Cardiac fibroblast (primary cell): ENCODE measurements around the gene MICAL3.

Source experiments
- DNase-seq, 2 donors: peaks; one replicate each; pipeline versions ENCODE4 v3.0.0 to v3.0.0-alpha.2; 2010; ENCODE audit warnings: low read depth in 2 of 2
- H3K4me3 ChIP-seq, 2 donors: replicated peaks in 1 of 2; 1 replicate in 1 of 2; 2 replicates in 1 of 2; pipeline ENCODE4 v1.5.1; 2011; ENCODE audit warnings: low read depth in 2 of 2, low read length in 2 of 2, mild to moderate bottlenecking in 2 of 2, moderate library complexity in 1 of 2
- CTCF ChIP-seq: IDR thresholded peaks from one replicate; pipeline ENCODE4 v1.5.1; 2011; ENCODE audit warnings: low read depth, mild to moderate bottlenecking, low read length, inconsistent platforms

The MICAL3 gene

GRCh38 chr22:17832665-17833064 lies 191.7 kb downstream of the MICAL3 start:
- H3K4me3 ChIP-seq: no peak overlapping the region
- no peak for TF ChIP-seq CTCF
- no peak for DNase-seq

- DNase-seq: no peak
- TF ChIP-seq CTCF: no peak
- H3K4me3 ChIP-seq: no peak overlapping the region
Measured at GRCh38 chr22:17831501-17832251, 192.7 kb downstream of the MICAL3 start.

- no peak overlapping the region for H3K4me3 ChIP-seq
- TF ChIP-seq CTCF: peak; percentile 100
- DNase-seq: peak; percentile 84 to 86
Measured at GRCh38 chr22:17830043-17830961, 194.1 kb downstream of the MICAL3 start.

- H3K4me3 ChIP-seq: no peak overlapping the region
- TF ChIP-seq CTCF: no peak
- no peak for DNase-seq
Measured at GRCh38 chr22:17829695-17830042, 194.7 kb downstream of the MICAL3 start.

GRCh38 chr22:17828502-17829080 lies 195.8 kb downstream of the MICAL3 start:
- no peak for TF ChIP-seq CTCF
- H3K4me3 ChIP-seq: no peak overlapping the region
- no peak for DNase-seq

- peak in 1 of 2 donors; percentile 42 for DNase-seq
- TF ChIP-seq CTCF: no peak
- H3K4me3 ChIP-seq: no peak overlapping the region
Measured at GRCh38 chr22:17827466-17827865, 196.9 kb downstream of the MICAL3 start.
